HG03039 (cell line): ENCODE data around the gene SPECC1L.

Source experiments
- ATAC-seq: cut with Tn5 transposase; IDR thresholded peaks from one replicate; pipeline ENCODE4 v1.9.1; 2021; ENCODE audit warnings: mild to moderate bottlenecking, moderate library complexity; ENCODE audit not compliant: unreplicated experiment

SPECC1L gene

GRCh38 chr22:24393012-24393559 lies 122.5 kb downstream of the SPECC1L start:
- no peak for ATAC-seq

GRCh38 chr22:24393848-24394247 lies 123.2 kb downstream of the SPECC1L start:
- no peak for ATAC-seq

- ATAC-seq, result no peak
Observed at GRCh38 chr22:24394254-24394653, 123.6 kb downstream of the SPECC1L start.

- ATAC-seq, result no peak
Observed at GRCh38 chr22:24398409-24398808, 127.8 kb downstream of the SPECC1L start.

GRCh38 chr22:24400034-24400725 lies 129.5 kb downstream of the SPECC1L start:
- no peak for ATAC-seq

- no peak for ATAC-seq
Observed at GRCh38 chr22:24400726-24401596, 130.3 kb downstream of the SPECC1L start.

- no peak for ATAC-seq
Observed at GRCh38 chr22:24401931-24402367, 131.3 kb downstream of the SPECC1L start.

- ATAC-seq, result no peak
Observed at GRCh38 chr22:24402460-24403192, 132.0 kb downstream of the SPECC1L start.

- ATAC-seq, result no peak
Observed at GRCh38 chr22:24403346-24403745, 132.7 kb downstream of the SPECC1L start.

- no peak for ATAC-seq
Observed at GRCh38 chr22:24404561-24405275, 134.1 kb downstream of the SPECC1L start.

- ATAC-seq, result no peak
Observed at GRCh38 chr22:24405631-24406321, 135.1 kb downstream of the SPECC1L start.

- ATAC-seq, result no peak
Observed at GRCh38 chr22:24406322-24407277, 136.0 kb downstream of the SPECC1L start.

GRCh38 chr22:24407278-24407665 lies 136.6 kb downstream of the SPECC1L start:
- no peak for ATAC-seq

- no peak for ATAC-seq
Observed at GRCh38 chr22:24407884-24408283, 137.3 kb downstream of the SPECC1L start.

- ATAC-seq, result no peak
Observed at GRCh38 chr22:24408630-24409029, 138.0 kb downstream of the SPECC1L start.

- no peak for ATAC-seq
Observed at GRCh38 chr22:24409707-24410106, 139.1 kb downstream of the SPECC1L start.

GRCh38 chr22:24410110-24410856 lies 139.7 kb downstream of the SPECC1L start:
- no peak for ATAC-seq
